Endodermal cell (in vitro differentiated cells): ENCODE results near the gene LEFTY1. TPM values are rescaled to one million over a fixed set of nuclear protein-coding genes. Genes with fewer than 3 reads are reported as not detected.

Experiments used
- DNase-seq: peaks from one replicate; pipeline ENCODE4 v3.0.0-alpha.2; 2017
- H3K27ac ChIP-seq: 2 replicates; pipeline ENCODE4 v1.5.1; 2013; ENCODE audit warnings: mild to moderate bottlenecking, low read depth, low read length, moderate library complexity
- H3K27me3 ChIP-seq: 2 replicates; pipeline ENCODE4 v1.6.1; 2013; ENCODE audit warnings: mild to moderate bottlenecking, low read length, moderate library complexity; ENCODE audit not compliant: insufficient read depth, control insufficient read depth, poor library complexity, severe bottlenecking
- H3K36me3 ChIP-seq: 2 replicates; pipeline ENCODE4 v1.7.0; 2013; ENCODE audit warnings: mild to moderate bottlenecking, low read length, moderate library complexity; ENCODE audit not compliant: control insufficient read depth, insufficient read depth
- H3K4me1 ChIP-seq: one replicate; pipeline ENCODE4 v1.7.0; 2013; ENCODE audit warnings: low read length; ENCODE audit not compliant: control insufficient read depth, insufficient read depth
- H3K4me3 ChIP-seq: 2 replicates; pipeline ENCODE4 v1.5.1; 2013; ENCODE audit warnings: mild to moderate bottlenecking, low read length, moderate library complexity
- H3K9ac ChIP-seq: 2 replicates; pipeline ENCODE4 v1.6.1; 2013; ENCODE audit warnings: mild to moderate bottlenecking, low read length, moderate library complexity; ENCODE audit not compliant: poor library complexity, severe bottlenecking; ENCODE audit errors: extremely low read depth
- H3K9me3 ChIP-seq: 2 replicates; pipeline ENCODE4 v1.6.1; 2013; ENCODE audit warnings: mild to moderate bottlenecking, low read length, moderate library complexity; ENCODE audit not compliant: control insufficient read depth
- H3K27ac Mint-ChIP-seq: 2 replicates; pipeline ENCODE4 v1.8.0; 2020; ENCODE audit warnings: mixed read lengths
- H3K27me3 Mint-ChIP-seq: 2 replicates; pipeline ENCODE4 v1.8.0; 2021; ENCODE audit warnings: mild to moderate bottlenecking, mixed read lengths; ENCODE audit not compliant: insufficient read depth
- H3K36me3 Mint-ChIP-seq: 2 replicates; pipeline ENCODE4 v1.8.0; 2020; ENCODE audit warnings: low read depth, mixed read lengths
- H3K4me1 Mint-ChIP-seq: 2 replicates; pipeline ENCODE4 v1.8.0; 2020; ENCODE audit warnings: mixed read lengths
- H3K4me3 Mint-ChIP-seq: 2 replicates; pipeline ENCODE4 v1.8.0; 2020; ENCODE audit warnings: mild to moderate bottlenecking, moderate library complexity, mixed read lengths
- H3K9me3 Mint-ChIP-seq: 2 replicates; pipeline ENCODE4 v1.8.0; 2020; ENCODE audit warnings: mild to moderate bottlenecking, mixed read lengths
- CTCF ChIP-seq: fragments of 200-600 bp; sonication (generic); conservative IDR thresholded peaks from 2 replicates; pipeline ENCODE4 v1.5.0; 2021; ENCODE audit warnings: antibody characterized with exemption, mild to moderate bottlenecking
- WGBS, 2 experiments: methylation state at CpG; one replicate each; pipeline versions ENCODE4 v1.1.5 to v1.1.7; 2013; ENCODE audit warnings: missing lambda C conversion rate in 2 of 2, mixed read lengths in 1 of 2; ENCODE audit not compliant: insufficient coverage in 1 of 2, insufficient read length in 1 of 2; 5-methylcytosine and 5-hydroxymethylcytosine counted together
- total RNA-seq, 2 donors: library from RNA; stranded (reverse); fragmentation: NEBNext Ultra II Directional in 1 of 2; extraction: Animal tissue kit (Norgen Biotek cat#: 25700) in 1 of 2; gene quantifications; 2 replicates in 1 of 2; 3 replicates in 1 of 2; pipeline ENCODE4 v1.2.1, GENCODE V29; 2021

The LEFTY1 gene
- total RNA-seq, 2 donors from 2014 or later: 76.0 to 660 TPM

DNA sequence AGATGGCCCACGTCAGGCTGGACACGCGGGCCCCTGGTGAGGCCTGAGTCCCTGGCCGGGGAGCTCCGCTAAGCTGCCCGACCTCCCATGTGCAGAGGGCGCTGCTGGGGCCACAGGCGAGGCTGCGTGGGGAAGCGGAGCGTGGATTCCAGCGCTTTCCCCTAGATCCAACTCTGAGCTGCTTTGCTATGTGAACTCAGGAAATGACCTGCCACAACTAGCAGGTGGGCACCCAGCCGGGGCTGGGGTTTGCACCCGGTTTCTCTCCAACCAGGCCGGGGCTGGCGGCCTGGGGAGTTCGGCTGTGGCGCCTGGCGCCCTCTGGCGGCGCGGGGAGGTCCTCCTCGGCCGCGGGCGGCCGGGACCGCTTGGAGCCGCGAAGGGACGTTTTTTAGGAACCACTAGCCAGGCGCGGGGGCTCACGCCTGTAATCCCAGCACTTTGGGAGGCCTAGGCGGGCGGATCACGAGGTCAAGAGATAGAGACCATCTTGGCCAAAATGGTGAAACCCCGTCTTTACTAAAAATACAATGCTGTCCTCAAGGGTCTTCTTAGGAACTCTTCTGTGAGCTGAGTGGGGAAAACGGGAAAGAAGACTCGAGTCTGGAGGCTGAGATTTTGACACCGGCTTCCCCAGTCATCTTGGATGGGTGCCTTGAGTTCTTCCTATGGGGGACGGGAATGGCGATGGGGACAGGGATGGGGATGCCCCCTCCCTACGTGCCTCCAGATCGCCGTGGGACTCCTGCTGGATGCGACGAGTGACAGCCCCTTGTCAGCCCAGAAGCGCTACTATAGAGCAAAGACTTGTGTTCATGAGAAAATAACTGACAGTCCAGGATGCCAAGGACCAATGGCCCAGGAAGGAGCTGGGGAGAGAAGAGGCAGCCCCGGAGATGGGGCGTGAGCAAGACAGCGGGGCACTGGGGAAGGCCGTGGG, 22.5 kb upstream of the LEFTY1 start:
- H3K9ac ChIP-seq: peak overlapping the region; percentile 22
- peak overlapping the region; percentile 67 for H3K4me3 ChIP-seq
- H3K36me3 Mint-ChIP-seq: no peaks in the 10 kb centered on the region
- WGBS, 2 experiments: 44 to 53% methylated on average over 39 to 53 of the region's 53 CpGs
- peak; percentile 99 for TF ChIP-seq CTCF
- H3K4me1 Mint-ChIP-seq: peaks cover 46% of the 10 kb centered on the region
- H3K36me3 ChIP-seq: no peaks in the 10 kb centered on the region
- H3K4me3 Mint-ChIP-seq: peak overlapping the region; percentile 46
- no peaks in the 10 kb centered on the region for H3K27me3 Mint-ChIP-seq
- peak overlapping the region; percentile 83 for H3K27ac Mint-ChIP-seq
- no peaks in the 10 kb centered on the region for H3K9me3 ChIP-seq
- H3K4me1 ChIP-seq: peaks cover 20% of the 10 kb centered on the region
- no peak overlapping the region for H3K27ac ChIP-seq
- peak; percentile 92 for DNase-seq
- H3K27me3 ChIP-seq: no peaks in the 10 kb centered on the region
- H3K9me3 Mint-ChIP-seq: no peaks in the 10 kb centered on the region

- H3K27me3 ChIP-seq: no peaks in the 10 kb centered on the region
- no peak for DNase-seq
- H3K4me1 Mint-ChIP-seq: peaks cover 52% of the 10 kb centered on the region
- WGBS, 2 experiments: 95 to 100% methylated on average over 1 of the region's 1 CpG
- no peaks in the 10 kb centered on the region for H3K27me3 Mint-ChIP-seq
- no peaks in the 10 kb centered on the region for H3K9me3 ChIP-seq
- H3K9ac ChIP-seq: peak overlapping the region; percentile 58
- no peaks in the 10 kb centered on the region for H3K9me3 Mint-ChIP-seq
- H3K4me3 Mint-ChIP-seq: no peak overlapping the region
- peak overlapping the region; percentile 11 for H3K27ac Mint-ChIP-seq
- H3K27ac ChIP-seq: no peak overlapping the region
- H3K4me3 ChIP-seq: no peak overlapping the region
- peaks cover 20% of the 10 kb centered on the region for H3K4me1 ChIP-seq
- no peaks in the 10 kb centered on the region for H3K36me3 Mint-ChIP-seq
- no peak for TF ChIP-seq CTCF
- H3K36me3 ChIP-seq: no peaks in the 10 kb centered on the region
These were observed 20.5 kb upstream of the LEFTY1 start for GRCh38 chr1:225909477-225909876.

- Histone ChIP-seq H3K27ac (peak overlapping the region; percentile 40), H3K4me3 (no peak overlapping the region), H3K4me1 (peaks cover 20% of the 10 kb centered on the region), H3K9me3 (no peaks in the 10 kb centered on the region), H3K36me3 (no peaks in the 10 kb centered on the region), H3K9ac (peak overlapping the region; percentile 58), H3K27me3 (no peaks in the 10 kb centered on the region)
- DNase-seq: peak; percentile 62
- Mint-ChIP-seq H3K4me1 (peaks cover 55% of the 10 kb centered on the region), H3K9me3 (peaks cover 1% of the 10 kb centered on the region), H3K27ac (peak overlapping the region; percentile 92), H3K4me3 (no peak overlapping the region), H3K27me3 (no peaks in the 10 kb centered on the region), H3K36me3 (no peaks in the 10 kb centered on the region)
- TF ChIP-seq CTCF: no peak
- 48% methylated on average over 2 of the region's 2 CpGs; no CpG with 5 or more reads in 1 of the 2 experiments for WGBS, 2 experiments
These were observed 19.8 kb upstream of the LEFTY1 start for GRCh38 chr1:225908773-225909172.
